Measurements from ENCODE around the gene XPC.

- TF ChIP-seq MAX (IDR thresholded peaks at IDR 0.05): no peak
- TF ChIP-seq CEBPB (IDR thresholded peaks at IDR 0.05; ENCODE audit: low read depth, low read length): no peak
- TF ChIP-seq SIN3A (conservative IDR thresholded peaks at IDR 0.05 in 1 of 2, IDR thresholded peaks at IDR 0.05 in 1 of 2; ENCODE audit: low read depth in 1 of 2, low read length in 2 of 2): no peak
- no peak for TF ChIP-seq HDAC6 (IDR thresholded peaks at IDR 0.05; ENCODE audit: low read depth, low read length)
- no peak for TF ChIP-seq CTCF (IDR thresholded peaks at IDR 0.05; ENCODE audit: control extremely low read depth in 1 of 3, insufficient read depth in 1 of 3, low read depth in 1 of 3, low read length in 3 of 3)
- no peak for TF ChIP-seq SUZ12 (IDR thresholded peaks at IDR 0.05; ENCODE audit: low read length)
- TF ChIP-seq FOSL1 (IDR thresholded peaks at IDR 0.05; ENCODE audit: insufficient read depth, low read depth, low read length): no peak
- TF ChIP-seq POLR2A (IDR thresholded peaks at IDR 0.05; ENCODE audit: control extremely low read depth in 1 of 2, low read depth in 2 of 2, low read length in 2 of 2): no peak
These were observed 33.9 kb downstream of the XPC start for GRCh38 chr3:14144423-14145075.

Data from H1 (cell line).